AG08395 (cell line): ENCODE results near the gene NEK7.
"Not testable (repeated sequence)": the region's sequence is repeated elsewhere in the genome, so short reads cannot be mapped to it uniquely, and the experiment has no call there.

Experiments used
- DNase-seq: peaks from one replicate; pipeline ENCODE4 v3.0.0; 2012; ENCODE audit warnings: mixed read lengths, low spot score

NEK7 gene

DNA sequence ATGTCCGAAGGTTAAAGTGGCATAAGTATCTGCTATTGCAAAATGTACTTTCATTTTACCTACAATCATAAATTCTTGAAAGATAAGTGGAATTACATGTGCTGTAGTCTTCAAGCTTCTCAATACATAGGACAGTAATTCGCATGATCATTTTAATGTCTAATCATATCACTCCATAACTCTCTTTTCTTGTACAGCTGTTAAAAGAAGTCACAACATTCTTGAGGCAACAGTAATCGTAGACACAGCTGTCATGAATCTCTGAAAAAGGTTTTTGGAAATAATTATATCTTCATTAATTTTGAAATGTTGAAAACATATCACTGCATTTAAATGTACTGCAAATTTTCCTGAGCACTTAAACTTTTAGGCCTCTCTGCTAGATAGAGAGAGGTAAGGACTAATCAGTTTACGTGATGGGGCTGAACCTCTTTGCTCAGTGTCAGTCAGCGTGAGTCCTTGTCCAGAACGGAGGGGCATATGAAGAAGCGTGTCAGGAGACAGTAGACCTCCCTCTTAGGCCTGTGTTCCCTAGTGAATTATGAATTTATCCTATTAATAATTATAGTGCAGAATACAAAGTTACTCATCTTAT lies 133.4 kb downstream of the NEK7 start:
- DNase-seq, result no peak

GRCh38 chr1:198291036-198291435 lies 134.2 kb downstream of the NEK7 start:
- no peak for DNase-seq

GRCh38 chr1:198291924-198292323 lies 135.1 kb downstream of the NEK7 start:
- no peak for DNase-seq

- DNase-seq, result no peak
Measured at GRCh38 chr1:198295225-198295624, 138.4 kb downstream of the NEK7 start.

DNA sequence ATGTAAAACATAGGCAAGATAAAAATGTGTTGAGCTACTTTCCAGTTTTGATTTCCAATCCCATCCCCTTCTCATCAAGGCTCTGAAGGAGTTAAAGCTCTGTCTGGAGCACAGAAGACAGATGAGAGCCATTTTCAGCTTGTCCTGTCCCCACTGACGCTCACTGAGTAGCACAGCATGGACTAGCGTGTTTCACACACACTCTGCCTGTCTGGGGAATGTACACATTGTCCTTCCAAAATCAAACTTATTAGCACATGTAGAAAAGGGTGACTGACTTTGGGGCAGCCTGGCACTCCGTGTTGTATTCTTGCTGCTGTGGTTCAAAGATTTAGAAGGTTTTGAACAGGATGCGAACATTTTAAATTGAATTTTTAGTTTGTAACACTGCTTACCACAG lies 139.2 kb downstream of the NEK7 start:
- peak; percentile 5 for DNase-seq

- no peak for DNase-seq
Measured at GRCh38 chr1:198297281-198297680, 140.5 kb downstream of the NEK7 start.

DNA sequence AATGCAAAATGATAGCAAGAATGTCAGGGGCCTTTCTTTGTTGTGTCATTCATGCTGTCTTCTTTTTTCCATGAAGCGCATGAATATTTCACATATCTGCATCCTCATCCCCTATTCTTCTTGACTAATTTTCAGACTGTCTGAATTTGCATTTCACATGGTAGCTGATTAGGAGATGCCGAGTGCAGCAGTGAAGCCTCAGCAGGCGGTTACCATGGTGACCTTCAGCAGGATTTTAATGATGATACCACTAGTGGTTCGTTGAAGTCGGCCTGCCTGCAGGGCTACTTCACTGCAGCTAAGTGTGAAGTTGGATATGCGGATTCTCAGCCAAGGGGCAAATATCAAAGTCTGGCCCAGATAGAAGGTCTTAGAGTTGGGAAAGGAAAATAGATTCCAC lies 141.8 kb downstream of the NEK7 start:
- no peak for DNase-seq

DNA sequence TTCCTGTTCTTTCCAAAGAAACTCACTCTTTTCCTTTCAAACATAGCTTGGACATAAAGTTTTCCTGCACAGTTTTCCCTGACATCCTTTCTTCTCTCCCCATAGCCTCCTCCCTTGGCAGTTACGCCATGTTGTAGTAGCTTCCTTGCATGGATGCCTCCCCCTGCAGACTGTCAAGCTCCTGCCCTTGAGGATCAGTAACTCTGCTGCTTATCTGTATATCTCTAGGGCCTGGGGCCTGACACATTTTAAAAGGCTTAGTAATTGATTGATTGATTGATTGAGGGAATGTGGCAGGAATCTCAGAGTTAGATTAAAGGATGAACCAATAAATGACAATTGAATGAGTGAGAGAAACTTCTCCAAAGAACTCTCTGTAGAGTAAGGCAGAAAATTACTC lies 143.7 kb downstream of the NEK7 start:
- no peak for DNase-seq

GRCh38 chr1:198304431-198304830 lies 147.6 kb downstream of the NEK7 start:
- no peak for DNase-seq

DNA sequence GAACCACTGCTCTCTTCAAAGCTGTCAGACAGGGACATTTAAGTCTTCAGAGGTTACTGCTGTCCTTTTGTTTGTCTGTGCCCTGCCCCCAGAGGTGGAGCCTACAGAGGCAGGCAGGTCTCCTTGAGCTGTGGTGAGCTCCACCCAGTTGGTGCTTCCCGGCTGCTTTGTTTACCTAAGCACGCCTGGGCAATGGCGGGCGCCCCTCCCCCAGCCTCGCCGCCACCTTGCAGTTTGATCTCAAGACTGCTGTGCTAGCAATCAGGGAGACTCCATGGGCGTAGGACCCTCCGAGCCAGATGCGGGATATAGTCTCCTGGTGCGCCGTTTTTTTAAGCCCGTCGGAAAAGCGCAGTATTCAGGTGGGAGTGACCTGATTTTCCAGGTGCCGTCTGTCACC lies 158.0 kb downstream of the NEK7 start:
- not testable (repeated sequence) for DNase-seq

GRCh38 chr1:198315331-198315730 lies 158.5 kb downstream of the NEK7 start:
- DNase-seq, result not testable (repeated sequence)

DNA sequence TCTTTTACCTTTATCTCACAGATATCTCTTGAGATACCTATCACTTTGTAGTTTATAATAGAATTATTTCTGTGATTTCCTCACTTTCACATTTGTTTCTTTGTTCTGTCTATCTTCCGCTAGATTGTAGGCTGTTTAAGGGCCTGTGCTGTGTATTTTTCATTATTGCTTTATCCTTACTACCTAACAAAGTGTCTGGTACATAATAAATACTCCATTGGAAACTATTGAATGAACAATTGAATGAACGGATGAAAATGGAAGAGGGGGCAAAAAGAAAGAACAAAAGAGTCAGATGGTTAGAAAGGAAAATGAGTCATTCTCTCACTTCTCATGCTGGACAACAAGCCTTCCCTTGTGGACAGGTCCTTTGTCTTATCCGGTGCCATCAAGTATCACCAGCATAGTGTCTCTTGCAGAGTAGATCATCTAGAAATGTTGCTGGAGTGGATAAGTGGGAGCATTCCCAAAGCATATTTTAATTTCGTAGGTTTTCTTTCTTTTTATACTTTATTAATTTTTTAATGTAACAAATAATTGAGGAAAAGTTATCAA lies 159.8 kb downstream of the NEK7 start:
- no peak for DNase-seq

- DNase-seq, result no peak
Measured at GRCh38 chr1:198318085-198318484, 161.3 kb downstream of the NEK7 start.

DNA sequence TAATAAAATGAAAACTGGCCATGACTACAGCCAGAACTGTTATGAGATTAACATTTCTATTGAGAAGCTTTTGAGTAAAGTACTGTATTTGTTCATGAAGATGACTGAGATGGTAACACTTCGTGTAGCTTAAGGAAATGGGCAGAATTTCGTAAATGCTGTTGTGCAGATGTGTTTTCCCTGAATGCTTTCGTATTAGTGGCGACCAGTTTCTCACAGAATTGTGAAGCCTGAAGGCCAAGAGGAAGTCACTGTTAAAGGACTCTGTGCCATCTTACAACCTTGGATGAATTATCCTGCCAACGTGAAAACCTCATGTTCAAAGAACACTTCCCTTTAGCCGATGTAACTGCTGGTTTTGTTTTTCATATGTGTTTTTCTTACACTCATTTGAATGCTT lies 164.0 kb downstream of the NEK7 start:
- DNase-seq, result no peak

DNA sequence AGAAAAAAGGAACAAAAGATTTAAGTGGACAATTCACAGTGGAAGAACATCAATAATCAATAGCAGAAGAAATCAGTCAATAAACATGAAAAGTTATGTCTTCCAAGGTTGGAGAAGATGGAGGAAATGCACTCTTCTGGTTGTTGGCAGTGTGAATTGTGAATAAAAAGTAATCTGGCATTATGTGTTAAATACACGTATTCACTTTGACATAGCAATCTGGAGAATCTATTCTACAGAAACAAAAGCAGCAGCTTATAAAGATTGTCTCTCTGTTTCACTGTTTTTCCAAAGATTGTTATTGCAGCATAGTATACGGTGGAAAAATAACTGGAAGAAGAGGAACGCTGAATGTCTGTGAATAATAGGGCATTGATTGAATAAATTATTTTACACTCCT lies 169.4 kb downstream of the NEK7 start:
- no peak for DNase-seq

- DNase-seq, result no peak
Measured at GRCh38 chr1:198326915-198327314, 170.1 kb downstream of the NEK7 start.

DNA sequence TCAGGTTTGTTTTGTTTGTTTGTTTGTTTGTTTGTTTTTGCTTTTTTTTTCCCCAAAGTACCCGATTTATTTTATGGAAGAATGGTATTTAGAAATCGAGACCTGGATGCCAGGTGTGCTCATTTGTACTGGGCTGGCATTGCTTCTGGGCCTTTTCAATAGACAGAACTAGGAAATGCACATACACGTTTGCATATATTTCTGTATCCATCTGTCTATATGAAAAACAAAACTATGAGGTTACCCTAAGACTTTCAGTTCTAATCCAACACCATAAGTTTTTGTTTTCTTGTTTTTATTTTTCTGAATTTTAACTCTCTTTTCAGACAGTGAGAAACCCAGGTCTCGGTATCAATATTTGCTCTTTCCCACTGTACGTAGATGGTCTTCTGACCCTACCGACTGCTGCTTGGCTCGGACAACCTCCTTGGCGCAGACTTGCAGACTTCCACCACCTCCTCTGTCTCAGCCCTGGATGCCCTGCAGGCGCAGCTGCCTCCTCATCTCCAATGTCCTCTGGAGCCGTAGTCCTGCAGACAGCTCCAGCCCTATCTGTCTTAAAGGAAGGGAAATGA lies 171.7 kb downstream of the NEK7 start:
- DNase-seq, result no peak

DNA sequence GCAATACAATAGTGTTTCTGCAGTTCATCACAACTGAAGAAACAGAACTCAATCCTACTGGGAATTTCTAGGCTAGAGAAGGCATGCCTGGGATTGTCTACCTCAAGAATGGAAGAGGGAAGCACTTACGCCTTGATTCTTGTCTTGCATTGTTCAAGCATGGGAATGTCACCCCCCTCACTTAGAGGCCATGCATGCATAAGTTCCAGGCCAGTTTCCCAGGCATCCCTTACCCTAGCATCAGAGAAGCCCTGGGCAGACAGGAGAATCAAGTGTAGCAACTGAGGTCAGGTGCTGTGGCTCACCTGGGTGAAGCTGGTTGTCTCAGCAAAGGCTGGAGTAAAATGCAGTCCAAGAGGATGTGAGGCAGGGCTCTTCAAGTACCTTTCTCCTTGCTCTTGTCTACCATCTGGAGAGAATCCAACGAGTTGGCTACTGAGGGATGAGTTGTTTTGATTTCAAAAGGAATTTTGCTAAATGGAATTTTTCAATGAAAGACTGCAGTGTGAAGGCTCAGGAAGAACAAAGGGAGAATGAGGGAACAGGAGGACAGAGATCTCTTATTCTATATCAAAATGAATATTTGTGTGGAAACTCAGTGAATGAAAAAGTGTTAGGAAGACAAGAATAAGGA lies 174.3 kb downstream of the NEK7 start:
- no peak for DNase-seq

GRCh38 chr1:198333744-198334143 lies 176.9 kb downstream of the NEK7 start:
- DNase-seq, result no peak

DNA sequence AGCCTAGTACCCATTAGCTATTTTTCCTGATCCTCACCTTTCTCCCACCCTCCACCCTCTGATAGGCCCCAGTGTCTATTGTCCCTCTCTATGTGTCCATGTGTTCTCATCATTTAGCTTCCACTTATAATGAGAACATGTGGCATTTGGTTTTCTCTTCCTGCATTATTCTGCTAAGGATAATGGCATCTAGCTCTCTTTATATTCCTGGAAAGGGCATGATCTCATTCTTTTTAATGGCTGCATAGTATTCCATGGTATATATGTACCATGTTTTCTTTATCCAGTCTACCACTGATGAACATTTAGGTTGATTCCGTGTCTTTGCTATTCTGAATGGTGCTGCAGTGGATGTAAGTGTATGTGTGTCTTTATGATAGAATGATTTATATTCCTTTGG lies 178.9 kb downstream of the NEK7 start:
- DNase-seq, result no peak

DNA sequence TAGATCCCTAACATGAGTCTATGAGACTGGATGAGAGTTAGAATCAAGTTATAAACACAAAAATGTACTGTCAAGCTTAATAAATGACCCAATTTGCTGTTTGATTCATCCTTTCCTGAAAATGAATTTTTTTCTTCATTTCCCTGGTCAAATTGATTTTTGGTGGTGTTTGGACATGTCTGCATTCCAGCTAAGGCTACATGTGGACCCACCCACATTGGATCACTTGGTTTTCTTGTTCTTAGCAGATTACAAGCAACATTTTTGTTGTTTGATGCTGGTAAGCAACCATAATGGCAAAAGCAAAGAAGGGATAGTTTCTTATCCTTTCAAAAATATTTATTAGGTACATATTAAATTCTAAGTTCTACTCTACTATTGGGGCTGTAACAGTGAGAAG lies 181.1 kb downstream of the NEK7 start:
- no peak for DNase-seq

DNA sequence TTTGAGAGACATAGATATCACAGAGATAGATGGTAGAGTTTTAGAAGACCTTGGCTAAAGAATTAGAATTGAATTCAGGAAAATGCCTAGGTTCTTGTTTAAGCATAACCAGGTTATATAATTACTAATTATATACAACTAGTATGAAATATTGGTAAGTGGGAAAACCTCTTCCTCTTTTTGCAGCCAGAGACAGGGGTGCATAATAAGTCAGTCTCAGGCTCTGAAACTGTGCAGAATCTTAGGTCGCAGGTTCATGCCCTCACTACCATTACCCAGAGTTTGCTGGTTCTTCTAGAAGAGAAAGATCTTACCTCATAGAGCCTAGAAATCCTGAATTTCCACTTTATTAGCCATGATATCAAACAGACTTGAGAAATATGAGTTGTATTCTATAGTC lies 183.3 kb downstream of the NEK7 start:
- DNase-seq, result no peak

GRCh38 chr1:198346178-198346577 lies 189.4 kb downstream of the NEK7 start:
- no peak for DNase-seq

DNA sequence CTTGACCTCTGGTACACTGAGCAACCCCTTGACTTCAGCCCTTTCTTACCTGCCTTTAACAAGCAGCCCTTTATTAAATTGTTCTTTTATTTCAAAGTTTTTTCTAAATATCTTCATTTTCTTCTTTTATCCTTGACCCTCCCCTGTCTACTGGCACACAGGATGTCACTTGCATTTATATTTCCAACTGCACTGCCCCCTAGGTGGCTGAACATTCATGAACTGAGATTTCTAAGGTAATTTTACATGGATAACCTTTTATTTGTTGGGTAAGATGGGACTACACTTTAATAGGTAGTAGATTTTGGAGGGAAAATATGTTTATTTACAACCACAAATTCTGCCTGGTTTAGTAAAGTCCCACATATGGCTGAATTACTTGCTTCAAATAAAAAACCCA lies 193.7 kb downstream of the NEK7 start:
- DNase-seq, result no peak
